H1 (cell line): ENCODE results near the gene ZNF189. TPM values are rescaled to one million over a fixed set of nuclear protein-coding genes. Genes with fewer than 3 reads are reported as not detected.
A peak's percentile ranks its signal among the peaks of the same experiment; 100 is the strongest.

Experiments
- BRCA1 ChIP-seq: IDR thresholded peaks from 2 replicates; pipeline ENCODE4 v1.6.1; 2012; ENCODE audit warnings: low read depth, low read length, improper control_type of control experiment
- CBX5 ChIP-seq: fragments of 300-800, 300-1000 bp; sonication (generic); IDR thresholded peaks from 2 replicates; pipeline ENCODE4 v1.7.1; 2016; ENCODE audit warnings: antibody characterized with exemption, low read length, low read depth
- CREB1 ChIP-seq: IDR thresholded peaks from 2 replicates; pipeline ENCODE4 v1.6.1; 2012; ENCODE audit warnings: inconsistent platforms
- JUND ChIP-seq: IDR thresholded peaks from 2 replicates; pipeline ENCODE4 v1.6.1; 2011; ENCODE audit warnings: mild to moderate bottlenecking, improper control_type of control experiment, low read length
- KDM4A ChIP-seq: IDR thresholded peaks from one replicate; pipeline ENCODE4 v1.7.1; 2012; ENCODE audit warnings: low read depth, mild to moderate bottlenecking, moderate library complexity, low read length, inconsistent platforms; ENCODE audit not compliant: severe bottlenecking
- POLR2A ChIP-seq, 2 experiments: IDR thresholded peaks; 1 replicate in 1 of 2; 2 replicates in 1 of 2; pipeline ENCODE4 v1.6.1; 2011; ENCODE audit warnings: low read depth in 2 of 2, low read length in 2 of 2, mild to moderate bottlenecking in 2 of 2; ENCODE audit errors: control extremely low read depth in 1 of 2
- POLR2AphosphoS5 ChIP-seq: IDR thresholded peaks from 2 replicates; pipeline ENCODE4 v1.6.1; 2011; ENCODE audit warnings: low read depth, low read length
- POU5F1 ChIP-seq: IDR thresholded peaks from 2 replicates; pipeline ENCODE4 v1.6.1; 2011; ENCODE audit warnings: low read depth, mild to moderate bottlenecking, low read length, moderate library complexity
- RBBP5 ChIP-seq: IDR thresholded peaks from 2 replicates; pipeline ENCODE4 v1.7.1; 2012; ENCODE audit warnings: low read depth, mild to moderate bottlenecking, inconsistent platforms, low read length, moderate library complexity, borderline replicate concordance
- RFX5 ChIP-seq: IDR thresholded peaks from 2 replicates; pipeline ENCODE4 v1.6.1; 2011; ENCODE audit warnings: low read depth, low read length, improper control_type of control experiment, borderline replicate concordance
- SAP30 ChIP-seq: fragments of 300-600 bp; sonication (generic); IDR thresholded peaks from 2 replicates; pipeline ENCODE4 v1.7.1; 2012; ENCODE audit warnings: low read length, moderate library complexity, mild to moderate bottlenecking, inconsistent platforms; ENCODE audit not compliant: insufficient read depth, insufficient replicate concordance
- SIN3A ChIP-seq, 2 experiments: IDR thresholded peaks in 1 of 2; conservative IDR thresholded peaks in 1 of 2; 2 replicates each; pipeline ENCODE4 v1.6.1; 2011 to 2012; ENCODE audit warnings: low read length in 2 of 2, improper control_type of control experiment in 1 of 2, low read depth in 1 of 2, mild to moderate bottlenecking in 1 of 2
- SIX5 ChIP-seq: IDR thresholded peaks from 2 replicates; pipeline ENCODE4 v1.6.1; 2011; ENCODE audit warnings: mild to moderate bottlenecking, low read depth, low read length
- SP2 ChIP-seq: IDR thresholded peaks from 2 replicates; pipeline ENCODE4 v1.6.1; 2012; ENCODE audit warnings: mild to moderate bottlenecking, low read length, inconsistent platforms
- SP4 ChIP-seq: IDR thresholded peaks from 2 replicates; pipeline ENCODE4 v1.6.1; 2012; ENCODE audit warnings: low read length, inconsistent platforms
- SRF ChIP-seq: IDR thresholded peaks from 2 replicates; pipeline ENCODE4 v1.6.1; 2011; ENCODE audit warnings: mild to moderate bottlenecking, low read depth, low read length, moderate library complexity
- TAF1 ChIP-seq: IDR thresholded peaks from 2 replicates; pipeline ENCODE4 v1.6.1; 2011; ENCODE audit warnings: mild to moderate bottlenecking, low read depth, low read length
- TAF7 ChIP-seq: optimal IDR thresholded peaks from 2 replicates; pipeline ENCODE3; 2011; ENCODE audit warnings: low read depth, mild to moderate bottlenecking, inconsistent platforms, low read length, moderate library complexity, borderline replicate concordance
- TBP ChIP-seq: IDR thresholded peaks from 2 replicates; pipeline ENCODE4 v1.6.1; 2011; ENCODE audit warnings: low read depth, low read length, improper control_type of control experiment
- TEAD4 ChIP-seq: IDR thresholded peaks from 2 replicates; pipeline ENCODE4 v1.6.1; 2012; ENCODE audit warnings: low read depth, low read length, inconsistent platforms, mixed read lengths
- YY1 ChIP-seq: IDR thresholded peaks from 2 replicates; pipeline ENCODE4 v1.6.1; 2011; ENCODE audit warnings: low read depth, mild to moderate bottlenecking, low read length
- polyA plus RNA-seq, 7 experiments: library from polyadenylated mRNA; depleted of rRNA in 3 of 7; stranded (reverse) in 5 of 7; unstranded in 2 of 7; fragments of >200 nt in 5 of 7; fragments of 200-250 nt in 2 of 7; gene quantifications; 1 replicate in 5 of 7; 2 replicates in 1 of 7; 4 replicates in 1 of 7; pipeline versions ENCODE4 v1.2.1 to v1.2.3, GENCODE V29; 2011 to 2013; ENCODE audit warnings: missing spikeins in 2 of 7, mixed read lengths in 2 of 7
- total RNA-seq: library from RNA; stranded (reverse); fragmentation: NEBNext Ultra II Directional; extraction: Animal tissue kit (Norgen Biotek cat#: 25700); gene quantifications from 2 replicates; pipeline ENCODE4 v1.2.1, GENCODE V29; 2021
- TF ChIP-seq, protein P1 (sequence below): IDR thresholded peaks from 2 replicates; pipeline ENCODE4 v1.6.1; 2011; ENCODE audit warnings: low read depth, mild to moderate bottlenecking, low read length; ENCODE audit not compliant: insufficient read depth
- TF ChIP-seq, protein P2 (sequence below): IDR thresholded peaks from 2 replicates; pipeline ENCODE4 v1.6.1; 2012; ENCODE audit warnings: low read length, inconsistent platforms

Gene ZNF189
- total and polyA plus RNA-seq, 2 of the 8 experiments (the other 6 are each of a cell fraction or from before 2014, with no cell fraction given) = 1.9 to 12.3 TPM

DNA sequence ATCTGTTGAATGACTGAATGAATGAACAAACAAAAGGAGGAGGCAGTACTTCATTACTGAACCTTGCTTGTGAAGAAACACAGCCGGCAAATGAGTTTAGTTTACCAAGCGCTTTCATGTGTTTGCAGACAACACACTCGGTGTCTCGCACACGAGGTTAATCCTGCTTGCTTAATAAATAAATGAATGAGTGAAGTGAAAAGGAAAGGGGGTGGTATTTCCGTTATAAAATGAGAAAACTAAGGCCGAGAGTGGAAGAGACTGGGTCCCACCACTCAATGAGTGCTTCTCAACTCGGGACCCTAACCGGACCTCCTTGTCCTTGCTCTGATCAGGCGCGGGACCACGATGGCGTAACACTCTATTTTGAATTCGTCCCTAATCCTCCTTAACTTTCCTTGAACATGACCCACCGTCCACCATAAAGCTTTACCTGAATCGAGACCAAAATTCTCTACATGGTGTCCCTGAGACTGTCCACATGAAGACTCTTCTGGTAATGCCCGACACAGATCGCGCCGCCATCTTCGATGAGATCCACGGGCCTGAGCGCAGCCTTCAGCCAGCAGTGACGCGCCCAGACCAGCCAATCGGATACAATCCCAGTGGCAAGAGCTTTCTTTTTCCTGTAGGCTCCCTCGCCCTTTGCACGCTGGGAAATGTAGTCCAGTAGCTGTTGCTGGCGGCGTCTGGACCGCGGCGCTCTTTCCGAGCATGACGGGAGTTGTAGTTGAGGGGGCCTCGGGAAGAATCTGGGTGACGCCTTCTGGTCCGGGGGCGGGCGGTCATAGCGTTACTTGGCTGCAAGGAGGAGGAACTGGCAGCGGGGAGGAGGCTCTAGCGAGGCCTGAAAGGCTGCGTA lies at the start of gene ZNF189, which contains the start of gene MRPL50 (continued):
- TF ChIP-seq RBBP5 (peak; percentile 86; the same call in 1 of the 2 replicates), SIN3A (conservative IDR thresholded peaks at IDR 0.05 in 1 of 2, IDR thresholded peaks at IDR 0.05 in 1 of 2; ENCODE audit: low read depth in 1 of 2, low read length in 2 of 2) (peak in 1 of 2 experiments; percentile 84; a peak in 2 of 4 replicates), BRCA1 (0 out of 2 replicates have a peak, but pooled peaks have one; percentile 18), SAP30 (peak; percentile 60), POU5F1 (no peak), JUND (peak; percentile 21; the same call in 1 of the 2 replicates), CBX5 (no peak), SP4 (no peak), TAF1 (peak; percentile 98), TBP (peak; percentile 93), SP2 (no peak), TEAD4 (peak; percentile 21; the same call in 1 of the 2 replicates), RFX5 (no peak), POLR2AphosphoS5 (peak; percentile 91), TAF7 (peak; percentile 72), SRF (0 out of 2 replicates have a peak, but pooled peaks have one; percentile 22), SIX5 (peak; percentile 94), POLR2A (IDR thresholded peaks at IDR 0.05; ENCODE audit: control extremely low read depth in 1 of 2, low read depth in 2 of 2, low read length in 2 of 2) (peak; percentile 97 to 98), YY1 (peak; percentile 96), CREB1 (peak; percentile 86), KDM4A (peak; percentile 60)
- TF ChIP-seq, protein P1, sequence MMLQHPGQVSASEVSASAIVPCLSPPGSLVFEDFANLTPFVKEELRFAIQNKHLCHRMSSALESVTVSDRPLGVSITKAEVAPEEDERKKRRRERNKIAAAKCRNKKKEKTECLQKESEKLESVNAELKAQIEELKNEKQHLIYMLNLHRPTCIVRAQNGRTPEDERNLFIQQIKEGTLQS = no peak
- TF ChIP-seq, protein P2, sequence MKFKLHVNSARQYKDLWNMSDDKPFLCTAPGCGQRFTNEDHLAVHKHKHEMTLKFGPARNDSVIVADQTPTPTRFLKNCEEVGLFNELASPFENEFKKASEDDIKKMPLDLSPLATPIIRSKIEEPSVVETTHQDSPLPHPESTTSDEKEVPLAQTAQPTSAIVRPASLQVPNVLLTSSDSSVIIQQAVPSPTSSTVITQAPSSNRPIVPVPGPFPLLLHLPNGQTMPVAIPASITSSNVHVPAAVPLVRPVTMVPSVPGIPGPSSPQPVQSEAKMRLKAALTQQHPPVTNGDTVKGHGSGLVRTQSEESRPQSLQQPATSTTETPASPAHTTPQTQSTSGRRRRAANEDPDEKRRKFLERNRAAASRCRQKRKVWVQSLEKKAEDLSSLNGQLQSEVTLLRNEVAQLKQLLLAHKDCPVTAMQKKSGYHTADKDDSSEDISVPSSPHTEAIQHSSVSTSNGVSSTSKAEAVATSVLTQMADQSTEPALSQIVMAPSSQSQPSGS = 0 out of 2 replicates have a peak, but pooled peaks have one; percentile 23
